Astrocyte (in vitro differentiated cells and primary cell): Measurements from ENCODE around the gene TBC1D16. TPM values are rescaled to one million over a fixed set of nuclear protein-coding genes. Genes with fewer than 3 reads are reported as not detected.

Source experiments
- DNase-seq: peaks from one replicate; pipeline ENCODE4 v3.0.0-alpha.2; 2010; ENCODE audit warnings: low read depth
- FAIRE-seq: peaks from 2 replicates; lab custom pipeline; 2011; peaks lifted over from hg19 to GRCh38; lab: Jason Lieb, UNC
- H2AFZ ChIP-seq: 2 replicates; pipeline ENCODE4 v1.6.0; 2012; ENCODE audit warnings: low read depth, low read length, inconsistent platforms
- H3K27ac ChIP-seq: 2 replicates; pipeline ENCODE4 v1.5.1; 2011; ENCODE audit warnings: low read depth, low read length, inconsistent platforms
- H3K27me3 ChIP-seq: 2 replicates; pipeline ENCODE4 v1.6.0; 2011; ENCODE audit warnings: low read length, inconsistent platforms; ENCODE audit not compliant: insufficient read depth
- H3K36me3 ChIP-seq: 2 replicates; pipeline ENCODE4 v1.5.1; 2011; ENCODE audit warnings: low read length, inconsistent platforms; ENCODE audit not compliant: insufficient read depth
- H3K4me1 ChIP-seq: 2 replicates; pipeline ENCODE4 v1.5.1; 2011; ENCODE audit warnings: low read length, inconsistent platforms; ENCODE audit not compliant: insufficient read depth
- H3K4me2 ChIP-seq: 2 replicates; pipeline ENCODE4 v1.6.0; 2012; ENCODE audit warnings: low read length, inconsistent platforms
- H3K4me3 ChIP-seq: 2 replicates; pipeline ENCODE4 v1.5.1; 2011; ENCODE audit warnings: low read depth, mild to moderate bottlenecking, low read length, inconsistent platforms; ENCODE audit not compliant: insufficient read depth
- H3K79me2 ChIP-seq: 2 replicates; pipeline ENCODE4 v1.6.0; 2012; ENCODE audit warnings: mild to moderate bottlenecking, low read length, inconsistent platforms; ENCODE audit not compliant: insufficient read depth
- H3K9ac ChIP-seq: 2 replicates; pipeline ENCODE4 v1.6.0; 2012; ENCODE audit warnings: mild to moderate bottlenecking, low read length, inconsistent platforms
- H3K9me3 ChIP-seq: 2 replicates; pipeline ENCODE4 v1.5.1; 2012; ENCODE audit warnings: low read depth, mild to moderate bottlenecking, low read length, inconsistent platforms; ENCODE audit not compliant: insufficient read depth
- H4K20me1 ChIP-seq: 2 replicates; pipeline ENCODE4 v1.6.0; 2012; ENCODE audit warnings: low read length, inconsistent platforms; ENCODE audit not compliant: insufficient read depth
- H3K27ac Mint-ChIP-seq: one replicate; pipeline ENCODE4 v1.8.0; 2021; ENCODE audit warnings: mild to moderate bottlenecking, mixed read lengths; ENCODE audit not compliant: unreplicated experiment
- H3K27me3 Mint-ChIP-seq: one replicate; pipeline ENCODE4 v1.8.0; 2021; ENCODE audit warnings: low read depth, mixed read lengths; ENCODE audit not compliant: unreplicated experiment
- H3K36me3 Mint-ChIP-seq: one replicate; pipeline ENCODE4 v1.8.0; 2021; ENCODE audit warnings: low read depth, mixed read lengths; ENCODE audit not compliant: unreplicated experiment
- H3K4me1 Mint-ChIP-seq: one replicate; pipeline ENCODE4 v1.8.0; 2021; ENCODE audit warnings: low read depth, mixed read lengths; ENCODE audit not compliant: unreplicated experiment
- H3K4me3 Mint-ChIP-seq: one replicate; pipeline ENCODE4 v1.8.0; 2021; ENCODE audit warnings: mild to moderate bottlenecking, moderate library complexity, mixed read lengths; ENCODE audit not compliant: unreplicated experiment
- H3K9me3 Mint-ChIP-seq: one replicate; pipeline ENCODE4 v1.8.0; 2021; ENCODE audit warnings: mild to moderate bottlenecking, mixed read lengths; ENCODE audit not compliant: unreplicated experiment
- CTCF ChIP-seq: IDR thresholded peaks from 2 replicates; pipeline ENCODE4 v1.5.1; 2011; ENCODE audit warnings: low read depth, mild to moderate bottlenecking, inconsistent platforms, low read length, moderate library complexity; ENCODE audit not compliant: insufficient read depth
- EZH2 ChIP-seq: IDR thresholded peaks from 2 replicates; pipeline ENCODE4 v1.6.1; 2012; ENCODE audit warnings: mild to moderate bottlenecking, low read length, inconsistent platforms; ENCODE audit not compliant: insufficient read depth
- total RNA-seq: library from RNA; stranded (reverse); gene quantifications from 2 replicates; pipeline ENCODE4 v1.2.1, GENCODE V29; 2021

The TBC1D16 gene
- total RNA-seq, 1 donor from 2014 or later = 37.6 TPM

GRCh38 chr17:79952265-79952877 lies 83.3 kb downstream of the TBC1D16 start:
- Mint-ChIP-seq H3K36me3 (peaks cover 20% of the 10 kb centered on the region), H3K4me1 (peaks cover 28% of the 10 kb centered on the region), H3K9me3 (no peaks in the 10 kb centered on the region), H3K4me3 (no peak overlapping the region), H3K27ac (no peak overlapping the region), H3K27me3 (peaks cover 3% of the 10 kb centered on the region)
- peaks cover 47% of the 10 kb centered on the region for H3K4me1 ChIP-seq
- peak overlapping the region; percentile 72 for H3K27ac ChIP-seq
- H2AFZ ChIP-seq = peak overlapping the region; percentile 43
- no peaks in the 10 kb centered on the region for H3K36me3 ChIP-seq
- no peak for FAIRE-seq
- TF ChIP-seq CTCF (no peak), EZH2 (no peak)
- H3K79me2 ChIP-seq = no peaks in the 10 kb centered on the region
- H3K9ac ChIP-seq = peak overlapping the region; percentile 66
- peak overlapping the region; percentile 77 for H3K4me2 ChIP-seq
- peaks cover 29% of the 10 kb centered on the region for H4K20me1 ChIP-seq
- no peaks in the 10 kb centered on the region for H3K9me3 ChIP-seq
- H3K27me3 ChIP-seq = no peaks in the 10 kb centered on the region
- no peak overlapping the region for H3K4me3 ChIP-seq
- DNase-seq = no peak

GRCh38 chr17:79951361-79952264 lies 84.1 kb downstream of the TBC1D16 start:
- Mint-ChIP-seq H3K4me3 (no peak overlapping the region), H3K27me3 (peaks cover 3% of the 10 kb centered on the region), H3K27ac (peak overlapping the region; percentile 89), H3K4me1 (peaks cover 28% of the 10 kb centered on the region), H3K36me3 (peaks cover 16% of the 10 kb centered on the region), H3K9me3 (no peaks in the 10 kb centered on the region)
- TF ChIP-seq CTCF = no peak
- TF ChIP-seq EZH2 = no peak
- Histone ChIP-seq H3K4me3 (no peak overlapping the region), H3K9ac (peak overlapping the region; percentile 66), H4K20me1 (peaks cover 22% of the 10 kb centered on the region), H3K36me3 (no peaks in the 10 kb centered on the region), H3K4me1 (peaks cover 54% of the 10 kb centered on the region), H2AFZ (peak overlapping the region; percentile 43), H3K27me3 (no peaks in the 10 kb centered on the region), H3K27ac (peak overlapping the region; percentile 72), H3K4me2 (peak overlapping the region; percentile 77), H3K9me3 (no peaks in the 10 kb centered on the region), H3K79me2 (no peaks in the 10 kb centered on the region)
- peak; percentile 92 for DNase-seq
- FAIRE-seq = no peak
